ENCODE measurements around the gene FAM171A2.
"Not testable (repeated sequence)": the region's sequence is repeated elsewhere in the genome, so short reads cannot be mapped to it uniquely, and the experiment has no call there.

The FAM171A2 gene

GRCh38 chr17:44351961-44352827 is 11.5 kb downstream of the FAM171A2 start:
- in situ Hi-C loops (cut with MboI; ENCODE audit: low sequenced_read_pairs, unreplicated experiment) = no loop called here
- peak; percentile 22 for DNase-seq (ENCODE audit: low spot score)
- TF ChIP-seq, protein P1, sequence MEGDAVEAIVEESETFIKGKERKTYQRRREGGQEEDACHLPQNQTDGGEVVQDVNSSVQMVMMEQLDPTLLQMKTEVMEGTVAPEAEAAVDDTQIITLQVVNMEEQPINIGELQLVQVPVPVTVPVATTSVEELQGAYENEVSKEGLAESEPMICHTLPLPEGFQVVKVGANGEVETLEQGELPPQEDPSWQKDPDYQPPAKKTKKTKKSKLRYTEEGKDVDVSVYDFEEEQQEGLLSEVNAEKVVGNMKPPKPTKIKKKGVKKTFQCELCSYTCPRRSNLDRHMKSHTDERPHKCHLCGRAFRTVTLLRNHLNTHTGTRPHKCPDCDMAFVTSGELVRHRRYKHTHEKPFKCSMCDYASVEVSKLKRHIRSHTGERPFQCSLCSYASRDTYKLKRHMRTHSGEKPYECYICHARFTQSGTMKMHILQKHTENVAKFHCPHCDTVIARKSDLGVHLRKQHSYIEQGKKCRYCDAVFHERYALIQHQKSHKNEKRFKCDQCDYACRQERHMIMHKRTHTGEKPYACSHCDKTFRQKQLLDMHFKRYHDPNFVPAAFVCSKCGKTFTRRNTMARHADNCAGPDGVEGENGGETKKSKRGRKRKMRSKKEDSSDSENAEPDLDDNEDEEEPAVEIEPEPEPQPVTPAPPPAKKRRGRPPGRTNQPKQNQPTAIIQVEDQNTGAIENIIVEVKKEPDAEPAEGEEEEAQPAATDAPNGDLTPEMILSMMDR (IDR thresholded peaks at IDR 0.05; ENCODE audit: borderline replicate concordance, control extremely low read depth, extremely low read depth, insufficient read depth, missing control alignments) = no peak

- TF ChIP-seq, protein P1 (IDR thresholded peaks at IDR 0.05; ENCODE audit: borderline replicate concordance, control extremely low read depth, extremely low read depth, insufficient read depth, missing control alignments) = no peak
- peak; percentile 20 for DNase-seq (ENCODE audit: low spot score)
- in situ Hi-C loops (cut with MboI; ENCODE audit: low sequenced_read_pairs, unreplicated experiment) = no loop called here
Measured at GRCh38 chr17:44351464-44351863, 12.2 kb downstream of the FAM171A2 start.

- in situ Hi-C loops (cut with MboI; ENCODE audit: low sequenced_read_pairs, unreplicated experiment) = no loop called here
- TF ChIP-seq, protein P1 (IDR thresholded peaks at IDR 0.05; ENCODE audit: borderline replicate concordance, control extremely low read depth, extremely low read depth, insufficient read depth, missing control alignments) = peak; percentile 87
- peak; percentile 86 for DNase-seq (ENCODE audit: low spot score)
Measured at GRCh38 chr17:44350733-44351226, 12.9 kb downstream of the FAM171A2 start.

- DNase-seq (ENCODE audit: low spot score) = no peak
- in situ Hi-C loops (cut with MboI; ENCODE audit: low sequenced_read_pairs, unreplicated experiment) = no loop called here
- TF ChIP-seq, protein P1 (IDR thresholded peaks at IDR 0.05; ENCODE audit: borderline replicate concordance, control extremely low read depth, extremely low read depth, insufficient read depth, missing control alignments) = no peak
Measured at GRCh38 chr17:44349553-44350070, 14.0 kb downstream of the FAM171A2 start.

GRCh38 chr17:44348988-44349364 is 14.7 kb downstream of the FAM171A2 start:
- no peak for DNase-seq (ENCODE audit: low spot score)
- in situ Hi-C loops (cut with MboI; ENCODE audit: low sequenced_read_pairs, unreplicated experiment) = no loop called here
- TF ChIP-seq, protein P1 (IDR thresholded peaks at IDR 0.05; ENCODE audit: borderline replicate concordance, control extremely low read depth, extremely low read depth, insufficient read depth, missing control alignments) = no peak

- in situ Hi-C loops (cut with MboI; ENCODE audit: low sequenced_read_pairs, unreplicated experiment) = no loop called here
- peak; percentile 75 for DNase-seq (ENCODE audit: low spot score)
- TF ChIP-seq, protein P1 (IDR thresholded peaks at IDR 0.05; ENCODE audit: borderline replicate concordance, control extremely low read depth, extremely low read depth, insufficient read depth, missing control alignments) = no peak
Measured at GRCh38 chr17:44348234-44348987, 15.2 kb downstream of the FAM171A2 start.

DNA sequence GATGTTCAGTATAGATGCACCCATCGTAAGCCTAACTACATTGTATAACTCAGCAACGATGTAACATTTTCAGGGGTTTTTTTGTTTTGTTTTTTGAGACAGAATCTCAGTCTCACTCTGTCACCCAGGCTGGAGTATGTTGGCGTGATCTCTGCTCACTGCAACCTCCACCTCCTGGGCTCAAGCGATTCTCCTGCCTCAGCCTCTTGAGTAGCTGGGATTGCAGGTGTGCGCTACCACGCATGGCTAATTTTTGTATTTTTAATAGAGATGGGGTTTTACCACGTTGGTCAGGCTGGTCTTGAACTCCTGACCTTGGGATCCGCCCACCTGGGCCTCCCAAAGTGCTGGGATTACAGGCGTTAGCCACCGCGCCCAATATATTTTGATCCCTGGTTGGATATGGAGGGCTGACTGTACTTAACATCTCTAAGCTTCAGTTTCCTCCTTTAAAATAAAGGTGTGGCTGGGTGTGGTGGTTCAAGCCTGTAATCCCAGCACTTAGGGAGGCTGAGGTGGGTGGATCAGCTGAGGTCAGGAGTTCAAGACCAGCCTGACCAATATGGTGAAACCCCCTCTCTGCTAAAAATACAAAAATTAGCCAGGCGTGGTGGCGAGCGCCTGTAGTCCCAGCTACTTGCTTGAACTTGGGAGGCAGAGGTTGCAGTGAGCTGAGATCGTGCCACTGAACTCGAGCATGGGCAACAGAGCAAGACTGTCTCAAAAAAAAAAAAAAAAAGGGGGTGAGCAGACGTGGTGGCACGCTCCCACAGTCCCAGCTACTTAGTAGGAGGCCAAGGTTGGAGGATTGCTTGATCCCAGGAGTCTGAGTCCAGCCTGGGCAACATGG is 16.2 kb downstream of the FAM171A2 start:
- DNase-seq (ENCODE audit: low spot score); in situ Hi-C loops (cut with MboI; ENCODE audit: low sequenced_read_pairs, unreplicated experiment): not testable (repeated sequence)

All from GM13976 (cell line).